K562 (cell line): ENCODE measurements around the gene NKD1. TPM values are rescaled to one million over a fixed set of nuclear protein-coding genes. Genes with fewer than 3 reads are reported as not detected.
A peak's percentile ranks its signal among the peaks of the same experiment; 100 is the strongest.

ENCODE experiments used
- ATAC-seq: fragments of 200-7000 bp; cut with Tn5 transposase; 3 replicates; pipeline ENCODE4 v1.9.1; 2020; ENCODE audit warnings: moderate library complexity
- BruUV-seq: library from RNA; stranded (reverse); fragments of 400-500 nt; replicated peaks from 2 replicates; lab custom pipeline; 2021; lab: Mats Ljungman, UMichigan
- CTCF ChIA-PET: fragments of 300-600 bp; formaldehyde crosslinking; extraction: SDS; loops from one replicate; lab custom pipeline; 2021; ENCODE audit warnings: low intra/inter-chr PET ratio; lab: Yijun Ruan, JAX
- POLR2A ChIA-PET: fragments of 300-600, 350-650 bp; sonication (Branson Sonifier 250); formaldehyde crosslinking; extraction: SDS; loops from one replicate; lab custom pipeline; 2021; ENCODE audit warnings: antibody characterized with exemption, inconsistent platforms; lab: Yijun Ruan, JAX
- DNase-seq, 4 experiments: peaks; one replicate each; pipeline versions ENCODE4 v3.0.0 to v3.0.0-alpha.2; 2011 to 2018; ENCODE audit warnings: low spot score in 3 of 4, mixed read lengths in 3 of 4; ENCODE audit errors: extremely low read depth in 1 of 4
- FAIRE-seq: peaks from 2 replicates; lab custom pipeline; 2011; peaks lifted over from hg19 to GRCh38; lab: Jason Lieb, UNC
- H2AFZ ChIP-seq: 2 replicates; pipeline ENCODE4 v1.6.0; 2011; ENCODE audit warnings: low read depth, low read length, control low read depth, inconsistent platforms
- H3K27ac ChIP-seq: fragments of 200-600 bp; 3 replicates; pipeline ENCODE4 v1.8.0; 2011; ENCODE audit warnings: low read depth, mild to moderate bottlenecking, control low read depth, inconsistent platforms, low read length, moderate library complexity, mixed read lengths; ENCODE audit errors: extremely low read depth
- H3K27me3 ChIP-seq, 2 experiments: fragments of 300-600 bp in 1 of 2; 2 replicates in 1 of 2; 3 replicates in 1 of 2; pipeline versions ENCODE4 v1.6.0 to v1.8.0; 2011; ENCODE audit warnings: inconsistent platforms in 2 of 2, low read length in 2 of 2, mild to moderate bottlenecking in 1 of 2, mixed read lengths in 1 of 2, moderate library complexity in 1 of 2; ENCODE audit not compliant: control insufficient read depth in 2 of 2, insufficient read depth in 2 of 2
- H3K36me3 ChIP-seq: fragments of 300-600 bp; 3 replicates; pipeline ENCODE4 v1.8.0; 2011; ENCODE audit warnings: mild to moderate bottlenecking, low read length, inconsistent platforms; ENCODE audit not compliant: control insufficient read depth, insufficient read depth
- H3K4me1 ChIP-seq, 2 experiments: fragments of 200-600 bp in 1 of 2; replicated peaks in 1 of 2; 2 replicates in 1 of 2; 3 replicates in 1 of 2; pipeline versions ENCODE4 v1.5.1 to v1.8.0; 2011; ENCODE audit warnings: inconsistent platforms in 2 of 2, low read length in 2 of 2, mild to moderate bottlenecking in 1 of 2, mixed read lengths in 1 of 2, moderate library complexity in 1 of 2; ENCODE audit not compliant: control insufficient read depth in 2 of 2, insufficient read depth in 2 of 2
- H3K4me2 ChIP-seq: 2 replicates; pipeline ENCODE4 v1.6.1; 2011; ENCODE audit warnings: low read length, control low read depth, inconsistent platforms, mixed read lengths; ENCODE audit not compliant: insufficient read depth
- H3K4me3 ChIP-seq: fragments of 200-600 bp; sonication (generic), shearing (Covaris generic); 2 replicates; pipeline ENCODE4 v1.5.1; 2016; ENCODE audit warnings: control low read depth, inconsistent platforms
- H3K79me2 ChIP-seq: fragments of 200-600 bp; 3 replicates; pipeline ENCODE4 v1.8.0; 2011; ENCODE audit warnings: low read length, inconsistent platforms; ENCODE audit not compliant: control insufficient read depth, insufficient read depth
- H3K9ac ChIP-seq, 2 experiments: 2 replicates each; pipeline versions ENCODE4 v1.6.0 to v1.6.1; 2011; ENCODE audit warnings: low read depth in 2 of 2, low read length in 2 of 2, control low read depth in 1 of 2, inconsistent platforms in 1 of 2, mild to moderate bottlenecking in 1 of 2, mixed read lengths in 1 of 2; ENCODE audit not compliant: insufficient read depth in 1 of 2
- H3K9me1 ChIP-seq: one replicate; pipeline ENCODE4 v1.6.0; 2011; ENCODE audit warnings: inconsistent platforms, mild to moderate bottlenecking, low read length, moderate library complexity; ENCODE audit not compliant: control insufficient read depth, insufficient read depth
- H3K9me3 ChIP-seq: replicated peaks from 2 replicates; pipeline ENCODE4 v1.5.1; 2011; ENCODE audit warnings: low read depth, low read length, inconsistent platforms; ENCODE audit not compliant: control insufficient read depth, insufficient read depth
- H4K20me1 ChIP-seq: replicated peaks from 2 replicates; pipeline ENCODE4 v1.6.1; 2011; ENCODE audit warnings: low read length, inconsistent platforms, mixed read lengths; ENCODE audit not compliant: control insufficient read depth, insufficient read depth
- CTCF ChIP-seq, 3 experiments: IDR thresholded peaks in 2 of 3; conservative IDR thresholded peaks in 1 of 3; 2 replicates each; pipeline ENCODE4 v1.5.1; 2011 to 2012; ENCODE audit warnings: low read length in 3 of 3, mild to moderate bottlenecking in 3 of 3, control low read depth in 2 of 3, improper control_type of control experiment in 1 of 3, inconsistent platforms in 1 of 3, low read depth in 1 of 3, mixed read lengths in 1 of 3, moderate library complexity in 1 of 3; ENCODE audit not compliant: insufficient read depth in 2 of 3
- GABPB2 ChIP-seq: fragments of 250-450 bp; sonication (Bioruptor Pico); conservative IDR thresholded peaks from 2 replicates; pipeline ENCODE4 v1.5.1; 2021; ENCODE audit warnings: mild to moderate bottlenecking
- ZKSCAN1 ChIP-seq: fragments of 150-350 bp; IDR thresholded peaks from 2 replicates; pipeline ENCODE4 v1.6.1; 2016; ENCODE audit warnings: low read depth, low read length
- WGBS: fragments of 100-300 bp; shearing (Covaris generic); methylation state at CpG from one replicate; pipeline ENCODE4 v1.1.6; 2016; ENCODE audit warnings: low coverage, mixed read lengths; ENCODE audit not compliant: insufficient coverage; ENCODE audit errors: missing lambda C conversion rate; 5-methylcytosine and 5-hydroxymethylcytosine counted together
- in situ Hi-C: fragments of 300-500 bp; cut with MboI; formaldehyde crosslinking; loops from 4 replicates; pipeline ENCODE4 v1.15.0; 2018; ENCODE audit warnings: inconsistent platforms, mixed read lengths
- intact Hi-C: fragments of 100-400 bp; cut with micrococcal nuclease; formaldehyde crosslinking; loops from 2 replicates; pipeline ENCODE4 v1.14.2; 2022
- polyA plus RNA-seq, 8 experiments: library from polyadenylated mRNA; depleted of rRNA in 4 of 8; stranded (reverse) in 5 of 8; unstranded in 3 of 8; fragments of >200 nt; fragmentation: Nextera tagmentation in 2 of 8; fragmentation: Illumina TruSeq in 1 of 8; extraction: Ambion mirVana in 2 of 8; extraction: Trizol in 1 of 8; gene quantifications; 2 replicates each; pipeline versions ENCODE4 v1.2.1 to v1.2.3, GENCODE V29; 2011 to 2014; ENCODE audit warnings: inconsistent platforms in 1 of 8, missing spikeins in 1 of 8
- total RNA-seq, 7 experiments: library from RNA; depleted of rRNA in 6 of 7; stranded (reverse); fragments of >200 nt in 6 of 7; fragmentation: Illumina TruSeq in 2 of 7; extraction: Trizol in 2 of 7; gene quantifications; 2 replicates each; pipeline versions ENCODE4 v1.2.1 to v1.2.3, GENCODE V29; 2011 to 2021; ENCODE audit warnings: low replicate concordance in 1 of 7

NKD1 gene
- total and polyA plus RNA-seq, 9 of the 15 experiments (the other 6 are each of a cell fraction or from before 2014, with no cell fraction given), result under 0.01 to 0.24 (median 0.04) TPM; not detected in 2

DNA sequence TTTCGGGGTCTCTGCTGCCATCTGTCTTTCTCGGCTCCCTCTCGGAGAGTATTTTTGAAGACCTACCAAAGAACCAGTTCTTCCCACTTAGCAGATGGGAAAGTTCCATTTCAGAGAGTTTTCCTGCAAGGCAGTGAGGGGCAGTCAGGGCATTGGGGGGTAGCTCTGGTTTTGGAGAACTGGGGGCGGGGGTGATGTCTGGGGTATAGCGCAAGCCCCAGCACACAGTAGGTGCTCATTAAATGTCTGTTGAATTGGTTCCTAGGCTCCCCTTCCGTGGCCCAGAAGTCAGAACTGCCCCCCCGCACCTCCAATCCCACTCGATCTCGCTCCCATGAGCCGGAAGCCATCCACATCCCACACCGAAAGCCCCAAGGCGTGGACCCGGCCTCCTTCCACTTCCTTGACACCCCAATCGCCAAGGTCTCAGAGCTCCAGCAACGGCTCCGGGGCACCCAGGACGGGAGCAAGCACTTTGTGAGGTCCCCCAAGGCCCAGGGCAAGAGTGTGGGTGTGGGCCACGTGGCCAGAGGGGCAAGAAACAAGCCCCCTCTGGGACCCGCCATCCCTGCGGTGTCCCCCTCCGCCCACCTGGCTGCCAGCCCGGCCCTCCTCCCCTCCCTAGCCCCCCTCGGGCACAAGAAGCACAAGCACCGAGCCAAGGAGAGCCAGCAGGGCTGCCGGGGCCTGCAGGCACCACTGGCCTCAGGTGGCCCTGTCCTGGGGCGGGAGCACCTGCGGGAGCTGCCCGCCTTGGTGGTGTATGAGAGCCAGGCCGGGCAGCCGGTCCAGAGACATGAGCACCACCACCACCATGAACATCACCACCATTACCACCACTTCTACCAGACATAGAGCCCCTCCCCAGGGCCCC lies 85.0 kb downstream of the NKD1 start:
- intact Hi-C loops (no loop called here), in situ Hi-C loops (no loop called here)
- Histone ChIP-seq H3K36me3 (no peaks in the 10 kb centered on the region), H3K9me1 (no peaks in the 10 kb centered on the region), H3K4me3 (no peak overlapping the region), H3K9me3 (no peaks in the 10 kb centered on the region), H2AFZ (no peak overlapping the region), H3K27ac (no peak overlapping the region), H3K4me2 (no peak overlapping the region), H3K9ac (no peak overlapping the region), H3K4me1 (peaks cover 0 to 7% of the 10 kb centered on the region in 2 experiments; a peak in 2 of 5 replicates), H3K27me3 (peaks cover 6 to 41% of the 10 kb centered on the region in 2 experiments; a peak in 4 of 5 replicates), H4K20me1 (no peaks in the 10 kb centered on the region), H3K79me2 (no peaks in the 10 kb centered on the region)
- TF ChIP-seq ZKSCAN1 (peak; percentile 72; the same call in 1 of the 2 replicates), GABPB2 (CRISPR knock-in tag) (no peak), CTCF (IDR thresholded peaks at IDR 0.05 in 2 of 3, conservative IDR thresholded peaks at IDR 0.05 in 1 of 3; ENCODE audit: insufficient read depth in 2 of 3, low read depth in 1 of 3, low read length in 3 of 3) (0 out of 6 replicates have a peak, but pooled peaks of 1 of the 3 experiments have one; percentile 8)
- BruUV-seq, result no TSS peak
- 8% methylated on average over 24 of the region's 30 CpGs for WGBS
- no peak for DNase-seq
- FAIRE-seq, result no peak
- no peak for ATAC-seq
- CTCF ChIA-PET, result no interaction called here
- POLR2A ChIA-PET, result interaction anchor here (0.6 kb wide), 2 partner anchors 98 to 261 kb away, joined by 3 read pairs; no protein-coding TSS in a partner anchor
